HG03432 (cell line): ENCODE data around the gene FYN.
"Not testable (repeated sequence)": the region's sequence is repeated elsewhere in the genome, so short reads cannot be mapped to it uniquely, and the experiment has no call there.

Experiments used
- ATAC-seq: cut with Tn5 transposase; IDR thresholded peaks from one replicate; pipeline ENCODE4 v1.9.1; 2021; ENCODE audit warnings: mild to moderate bottlenecking, moderate library complexity; ENCODE audit not compliant: unreplicated experiment

Gene FYN

DNA sequence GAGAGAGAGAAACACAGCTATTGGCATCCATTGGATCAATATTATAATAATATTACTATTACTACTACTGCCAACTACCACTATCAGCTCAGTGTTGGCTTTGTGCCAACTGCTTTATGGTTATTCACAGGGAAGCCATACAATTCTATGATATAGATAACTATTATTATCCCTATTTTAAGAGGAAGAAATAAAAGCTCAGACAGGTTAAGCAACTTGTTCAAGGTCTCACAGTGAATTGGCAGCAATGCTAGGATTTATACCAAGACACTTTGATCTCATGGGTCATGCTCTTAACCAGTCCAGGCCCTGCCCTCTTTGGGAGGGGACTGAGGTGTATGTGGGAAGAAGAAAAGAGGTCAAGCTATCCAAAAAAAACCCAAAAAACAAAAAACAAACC is 185.6 kb downstream of the FYN start:
- ATAC-seq = no peak

DNA sequence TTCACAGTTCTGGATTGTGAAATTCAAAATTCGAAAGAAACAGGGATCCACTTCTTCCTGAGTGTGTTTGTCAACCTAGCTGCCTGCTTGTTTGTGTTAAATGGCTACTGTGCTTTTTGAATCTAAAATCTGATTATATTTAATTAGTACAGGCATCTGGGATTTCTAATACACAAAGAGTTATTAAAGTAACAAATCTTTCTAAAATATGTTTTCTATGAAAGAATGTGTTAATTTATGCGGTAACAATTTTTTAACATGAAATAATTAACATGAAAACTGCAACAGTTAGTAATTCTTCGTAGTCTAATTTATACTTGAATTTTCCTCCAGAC is 186.4 kb downstream of the FYN start:
- ATAC-seq = no peak

DNA sequence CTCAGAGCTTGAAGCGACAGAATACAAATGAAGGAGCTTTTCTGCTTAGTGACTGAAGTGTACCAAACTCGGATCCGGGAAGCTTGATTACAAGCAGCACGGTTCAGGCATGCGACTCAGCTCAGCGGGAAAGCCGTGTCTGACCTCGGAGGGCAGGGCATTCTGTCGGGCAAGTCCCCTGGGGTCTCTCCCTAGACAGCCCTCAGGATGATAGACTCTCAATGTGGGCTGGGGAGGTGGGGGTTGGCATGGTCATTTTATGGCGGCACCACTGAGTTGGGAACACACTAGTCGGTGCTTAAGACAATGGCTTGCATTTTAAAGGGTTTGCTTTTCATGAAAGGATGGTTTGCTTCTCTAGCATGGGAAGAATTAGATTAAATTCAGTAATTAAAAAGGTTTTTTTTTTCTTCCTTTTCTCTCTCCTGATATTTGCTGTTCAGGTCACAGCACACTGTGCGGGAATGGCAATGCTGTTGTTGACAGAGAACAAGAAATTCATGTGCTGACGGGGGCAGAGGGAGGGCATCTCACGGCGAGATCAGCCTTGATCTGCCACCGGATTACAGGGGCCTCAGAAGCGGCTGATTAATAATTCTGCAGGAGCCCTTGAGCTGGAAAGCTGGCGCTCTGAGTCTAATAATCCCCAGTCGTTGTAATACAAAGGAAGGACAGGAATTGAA is 186.9 kb downstream of the FYN start:
- no peak for ATAC-seq

DNA sequence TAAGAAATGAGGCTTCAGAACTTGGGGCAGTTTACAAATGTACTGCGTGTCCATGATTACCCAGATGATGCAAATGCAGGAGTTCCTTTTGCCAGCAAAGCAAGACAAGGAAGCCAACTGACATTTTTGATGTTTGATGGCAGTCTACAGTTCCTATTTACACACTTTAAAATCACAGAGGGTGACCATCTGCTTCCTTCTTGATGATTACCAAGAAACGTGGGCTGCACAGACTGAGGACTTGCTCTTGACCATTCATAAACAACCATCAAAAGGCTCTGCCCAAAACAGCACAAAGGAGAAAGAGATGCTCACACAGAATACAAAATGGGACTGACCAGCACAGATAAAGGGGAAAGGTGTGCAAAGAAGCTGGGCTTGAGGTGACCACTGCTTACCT is 187.7 kb downstream of the FYN start:
- no peak for ATAC-seq

DNA sequence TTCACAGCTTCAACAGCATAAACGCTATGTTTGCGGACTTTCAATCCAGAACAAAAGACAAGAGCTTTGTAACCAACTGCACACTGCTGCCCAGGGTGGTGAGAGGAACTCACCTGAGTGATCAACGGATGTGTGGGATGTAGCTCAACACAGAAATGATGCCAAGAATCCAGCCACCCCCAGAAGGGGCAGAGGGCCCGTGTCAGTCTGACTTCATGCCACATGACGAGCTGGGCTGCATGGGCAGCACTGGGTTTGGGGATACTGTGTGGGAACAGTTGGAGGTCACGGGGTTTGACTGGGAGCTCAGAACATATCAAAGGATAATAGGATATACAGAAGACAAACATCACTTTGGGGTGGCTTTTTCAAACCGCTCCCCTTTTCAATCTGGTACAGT is 188.2 kb downstream of the FYN start:
- ATAC-seq = no peak

DNA sequence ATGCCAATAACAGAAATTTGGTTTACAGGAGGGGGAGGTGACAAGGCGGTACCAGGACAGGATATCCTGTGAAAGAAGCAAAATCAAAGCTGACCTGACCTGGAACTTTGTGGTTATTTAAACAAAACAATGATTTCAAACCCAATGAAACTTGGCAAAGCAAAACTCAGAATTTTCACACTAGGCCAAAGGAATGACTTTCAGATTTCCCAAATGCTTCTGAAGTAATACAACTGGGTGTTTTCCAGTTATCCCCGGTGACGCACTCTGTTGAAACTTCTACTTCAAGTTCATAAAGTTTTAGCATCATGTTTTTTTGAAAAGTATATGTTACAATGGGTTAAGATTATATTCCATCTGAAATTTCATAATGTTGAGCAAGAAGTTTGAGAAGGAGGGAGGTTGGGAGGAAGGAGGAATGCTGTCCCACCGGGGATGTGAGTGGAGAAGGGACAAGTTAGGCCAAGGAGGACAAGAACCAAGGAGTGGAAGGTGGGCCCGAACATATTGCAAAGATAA is 189.4 kb downstream of the FYN start:
- ATAC-seq = no peak

DNA sequence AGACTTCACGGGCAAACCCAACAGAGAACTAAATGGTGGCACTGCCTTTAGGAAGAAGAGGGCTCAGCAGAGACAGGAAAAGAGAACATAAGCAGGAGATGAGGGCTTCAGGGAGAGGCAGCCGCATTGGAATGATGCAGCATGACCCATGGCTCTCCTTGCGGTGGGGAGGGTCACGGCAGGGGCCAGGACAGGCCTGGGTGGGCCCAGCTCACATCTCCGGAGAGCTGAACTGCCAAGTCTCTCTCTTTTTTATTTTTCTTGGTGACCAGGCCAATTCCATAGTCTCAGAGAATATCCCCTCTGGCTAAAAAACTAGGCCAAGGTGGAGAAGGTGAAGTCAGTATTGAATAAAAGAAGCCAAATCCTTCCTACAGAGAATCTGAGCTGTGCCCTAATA is 190.1 kb downstream of the FYN start:
- ATAC-seq = no peak

DNA sequence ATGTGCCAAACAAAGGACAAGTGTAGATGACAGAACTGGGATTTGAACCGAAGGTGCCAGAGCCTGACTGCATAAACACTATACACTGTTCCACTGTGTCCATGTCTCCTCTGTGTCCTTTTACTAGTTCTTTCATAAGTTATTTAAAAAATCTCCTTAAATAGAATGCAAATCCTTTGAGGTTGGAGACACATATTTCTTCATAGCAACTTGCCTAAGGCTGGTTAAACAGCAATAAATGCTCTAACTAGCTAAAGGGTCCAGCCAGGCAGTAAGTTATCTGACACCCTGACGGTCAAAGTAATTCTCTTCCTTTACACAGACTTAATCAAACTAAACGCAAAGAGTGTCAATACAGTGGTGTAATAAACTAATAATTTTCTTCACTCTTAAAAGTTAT is 191.4 kb downstream of the FYN start:
- no peak for ATAC-seq

DNA sequence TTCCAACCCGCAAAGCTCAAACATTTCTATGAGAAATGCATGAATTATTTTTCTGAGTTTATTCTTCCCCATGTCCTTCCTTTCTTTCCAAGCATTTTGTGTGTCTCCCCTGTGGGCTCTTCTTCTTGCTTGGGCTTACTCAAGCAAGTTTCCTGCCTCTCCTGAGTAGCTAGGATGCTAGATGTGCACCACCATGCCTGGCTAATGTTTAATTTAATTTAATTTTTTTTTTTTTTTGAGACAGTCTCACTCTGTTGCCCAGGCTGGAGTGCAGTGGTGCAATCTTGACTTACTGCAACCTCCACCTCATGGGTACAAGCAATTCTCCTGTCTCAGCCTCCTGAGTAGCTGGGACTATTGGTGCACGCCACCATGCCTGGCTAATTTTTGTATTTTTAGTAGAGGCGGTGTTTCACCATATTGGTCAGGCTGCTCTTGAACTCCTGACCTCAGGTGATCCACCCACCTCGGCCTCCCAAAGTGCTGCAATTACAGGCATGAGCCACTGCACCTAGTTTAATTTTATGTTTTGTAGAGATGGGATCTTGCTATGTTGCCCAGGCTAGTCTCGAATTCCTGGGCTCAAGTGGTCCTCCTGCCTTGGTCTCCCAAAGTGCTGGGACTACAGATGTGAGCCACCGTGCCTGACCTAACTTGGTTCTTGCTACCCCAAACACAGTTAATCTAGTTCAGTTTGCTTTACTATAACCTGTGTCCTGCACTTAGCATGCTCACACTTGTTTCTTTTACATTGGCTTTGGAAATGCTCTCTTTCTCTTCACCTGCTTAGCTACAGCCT is 192.2 kb downstream of the FYN start:
- ATAC-seq = not testable (repeated sequence)

DNA sequence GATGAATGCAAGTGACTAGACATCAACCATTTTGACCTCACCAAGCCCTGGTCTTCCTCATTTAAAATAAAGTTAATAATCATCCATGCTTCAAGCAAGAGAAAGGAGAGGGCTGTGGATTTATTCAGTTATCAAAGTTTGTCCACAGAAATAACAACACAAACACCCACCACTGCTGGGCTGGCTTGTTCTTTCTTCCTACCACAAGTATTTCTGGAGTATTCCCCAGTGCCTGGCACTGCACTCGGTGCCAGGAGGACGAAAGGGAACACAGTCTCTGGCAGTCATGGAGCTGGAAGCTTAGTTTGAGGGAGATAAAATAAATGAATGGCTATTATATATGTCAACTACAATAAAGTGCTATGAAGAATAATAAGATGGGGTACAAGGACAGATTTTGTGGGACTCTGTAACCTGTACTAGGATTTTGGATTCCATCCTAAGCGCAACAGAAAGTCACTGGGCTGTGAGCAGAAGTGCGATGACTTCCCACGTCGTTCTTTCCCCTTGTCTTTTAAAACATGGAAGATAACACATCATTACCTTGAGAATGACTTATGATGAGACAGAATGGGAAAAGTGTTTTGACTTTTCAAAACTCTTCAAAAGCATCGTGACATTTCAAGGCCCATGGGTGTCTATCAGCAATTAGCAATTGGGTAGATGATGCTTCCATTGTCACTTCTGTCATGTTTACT is 193.1 kb downstream of the FYN start:
- no peak for ATAC-seq

DNA sequence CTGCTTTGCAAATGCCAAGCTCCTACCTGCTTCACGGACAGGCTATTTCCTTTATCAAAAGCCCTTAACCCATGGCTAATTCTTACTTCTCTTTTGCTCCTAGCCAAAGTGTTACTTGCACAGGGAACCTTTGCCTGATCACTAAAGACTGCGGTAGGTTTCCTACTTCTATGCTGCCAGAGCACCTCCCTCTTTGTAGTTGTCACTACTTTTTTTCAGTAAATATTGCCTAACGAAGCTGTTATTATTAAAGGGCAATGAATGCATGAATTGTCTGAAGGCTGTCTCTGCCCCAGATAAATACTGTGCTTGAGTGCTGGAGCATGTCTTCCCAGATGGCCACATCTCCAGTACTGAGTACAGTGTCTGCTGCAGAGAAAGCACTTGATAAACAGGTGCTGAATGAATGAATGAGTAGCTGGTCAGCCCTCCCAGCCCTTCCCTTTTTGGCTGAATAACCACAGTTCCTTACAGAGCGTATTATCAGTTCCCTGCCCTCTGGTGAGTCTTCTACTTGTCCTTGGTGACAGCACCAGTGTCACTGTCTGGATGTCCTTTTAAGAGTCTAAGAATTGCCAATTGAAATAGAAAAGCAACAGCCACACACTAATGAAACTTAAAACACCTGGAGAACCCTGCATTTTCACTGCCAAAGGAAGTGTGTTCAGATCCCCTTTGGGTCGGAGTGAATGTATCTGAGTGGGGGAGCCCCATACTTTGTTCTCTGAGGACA is 194.0 kb downstream of the FYN start:
- no peak for ATAC-seq

DNA sequence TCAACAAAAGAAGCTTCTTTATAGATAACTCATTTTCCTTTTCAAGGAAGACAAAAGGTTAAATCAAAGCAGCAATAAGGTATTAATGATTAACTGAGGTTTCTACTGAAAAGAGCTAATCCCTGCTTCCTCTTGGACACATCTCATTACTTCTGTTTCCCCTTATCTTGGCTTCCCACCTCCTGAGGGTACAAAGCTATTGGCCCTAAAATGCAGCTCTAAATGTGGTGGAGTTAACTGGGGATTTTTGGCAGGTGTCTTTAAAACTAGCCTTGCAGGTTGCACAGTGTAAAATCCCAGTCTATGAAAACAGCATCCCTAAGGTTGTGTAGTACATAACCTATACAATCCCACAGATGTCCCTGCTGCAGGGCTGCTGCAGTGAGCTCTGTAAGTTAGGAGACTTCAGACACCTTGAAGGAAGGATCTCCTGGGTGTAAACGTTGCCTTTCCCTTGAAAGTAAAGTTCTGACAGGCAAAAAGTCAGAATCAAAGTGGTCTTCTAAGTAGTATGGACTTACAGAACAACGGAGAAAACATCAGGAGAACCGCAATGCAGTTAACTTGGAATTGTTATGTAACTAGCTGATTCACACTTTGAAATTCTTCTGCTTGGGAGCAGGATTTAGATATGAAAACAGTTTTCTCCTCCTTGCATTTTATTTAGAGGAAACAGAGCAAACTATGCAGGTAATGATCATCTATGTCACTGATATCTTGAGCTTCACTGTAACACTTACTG is 195.8 kb downstream of the FYN start:
- ATAC-seq = no peak

DNA sequence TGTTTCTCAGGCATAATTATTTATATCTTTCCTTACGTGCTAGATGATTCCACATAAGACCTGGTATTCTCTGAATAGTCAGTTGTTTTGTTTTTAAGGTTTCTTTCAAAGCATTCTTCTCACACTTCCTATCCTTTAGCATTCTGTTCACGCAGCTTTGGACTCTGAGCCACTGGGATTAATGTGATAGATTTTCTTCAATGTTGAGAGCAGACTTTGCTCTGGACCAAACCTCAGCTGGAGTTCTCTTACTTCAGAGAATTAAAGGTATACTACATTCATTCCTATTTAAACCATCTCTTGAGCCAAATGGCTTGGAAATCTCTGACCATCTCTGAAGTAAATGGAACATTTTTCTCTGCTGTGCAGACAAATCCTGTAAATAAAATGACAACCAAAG is 196.9 kb downstream of the FYN start:
- ATAC-seq = no peak

DNA sequence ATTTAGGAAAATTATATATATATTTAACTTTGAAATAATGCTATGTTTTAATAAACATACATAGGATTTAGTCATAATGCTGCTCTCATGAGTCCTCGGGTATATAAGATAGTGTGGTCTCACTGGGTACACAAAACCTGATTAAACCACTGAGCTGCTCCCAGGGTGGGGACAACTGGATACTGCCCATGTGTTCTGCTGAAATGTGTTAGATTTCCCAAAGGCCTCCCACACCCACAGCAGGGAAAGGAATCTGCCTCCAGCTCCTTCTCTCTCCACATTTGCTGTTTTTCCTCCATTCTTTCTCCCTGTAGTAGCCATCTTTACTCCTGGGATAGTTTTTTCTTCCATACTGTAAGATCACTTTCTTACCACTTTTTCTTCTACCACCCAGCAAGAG is 198.4 kb downstream of the FYN start:
- no peak for ATAC-seq

DNA sequence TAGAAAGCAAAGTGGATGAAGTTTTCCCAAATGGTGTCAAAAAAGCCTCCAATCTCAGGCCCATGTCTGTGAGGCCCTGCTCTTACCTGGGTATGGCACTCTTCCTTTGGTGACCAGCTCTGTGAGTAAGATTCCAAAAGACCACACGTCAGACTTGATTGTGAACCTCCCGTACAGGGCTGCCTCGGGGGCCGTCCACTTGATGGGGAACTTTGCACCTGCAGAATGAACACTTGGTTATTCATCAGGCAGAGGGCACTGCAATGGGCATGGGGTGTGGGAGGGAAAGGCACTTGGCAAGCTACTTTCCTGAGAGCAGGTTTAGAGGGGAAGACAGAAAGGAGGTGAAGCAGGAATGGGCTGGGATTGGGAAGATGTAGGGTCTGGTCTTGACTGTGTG is 198.8 kb downstream of the FYN start:
- no peak for ATAC-seq

DNA sequence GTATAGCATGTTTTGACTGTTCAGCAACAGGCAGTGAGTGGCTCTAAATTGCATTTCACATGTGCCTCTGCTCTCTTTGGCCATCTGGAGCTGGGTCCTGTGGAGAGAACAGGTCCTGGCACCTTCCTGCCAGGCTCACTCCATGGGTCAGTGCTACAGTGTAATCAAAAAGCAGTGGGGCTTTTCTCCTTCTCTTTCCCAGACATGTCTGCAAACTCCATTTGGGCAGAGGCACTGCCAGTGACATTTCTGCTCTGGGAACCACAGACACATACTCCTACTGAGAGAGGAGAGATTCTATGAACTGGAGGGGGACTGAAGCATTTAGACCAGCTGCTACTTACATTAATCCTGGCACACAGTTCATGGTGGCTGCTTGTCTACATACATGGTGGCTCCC is 199.3 kb downstream of the FYN start:
- no peak for ATAC-seq

DNA sequence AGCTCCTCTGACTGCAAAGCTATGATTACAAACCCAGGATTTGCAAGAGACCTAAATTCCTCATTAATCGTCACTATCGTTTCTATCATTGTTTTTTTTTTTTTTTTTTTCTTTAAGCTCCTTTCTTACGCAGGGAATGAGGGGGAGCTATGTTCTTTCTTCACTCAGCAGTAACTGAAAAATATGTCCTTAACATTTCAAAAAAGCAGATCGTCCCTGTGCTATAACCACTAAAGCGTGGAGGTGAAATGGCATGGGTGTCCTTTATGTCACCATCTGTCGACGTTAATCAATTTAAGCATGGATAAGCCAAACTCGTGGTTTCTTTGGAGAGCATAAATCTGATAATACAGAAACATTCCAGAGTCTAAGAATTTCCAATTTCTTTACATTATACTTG is 199.7 kb downstream of the FYN start:
- ATAC-seq = no peak

DNA sequence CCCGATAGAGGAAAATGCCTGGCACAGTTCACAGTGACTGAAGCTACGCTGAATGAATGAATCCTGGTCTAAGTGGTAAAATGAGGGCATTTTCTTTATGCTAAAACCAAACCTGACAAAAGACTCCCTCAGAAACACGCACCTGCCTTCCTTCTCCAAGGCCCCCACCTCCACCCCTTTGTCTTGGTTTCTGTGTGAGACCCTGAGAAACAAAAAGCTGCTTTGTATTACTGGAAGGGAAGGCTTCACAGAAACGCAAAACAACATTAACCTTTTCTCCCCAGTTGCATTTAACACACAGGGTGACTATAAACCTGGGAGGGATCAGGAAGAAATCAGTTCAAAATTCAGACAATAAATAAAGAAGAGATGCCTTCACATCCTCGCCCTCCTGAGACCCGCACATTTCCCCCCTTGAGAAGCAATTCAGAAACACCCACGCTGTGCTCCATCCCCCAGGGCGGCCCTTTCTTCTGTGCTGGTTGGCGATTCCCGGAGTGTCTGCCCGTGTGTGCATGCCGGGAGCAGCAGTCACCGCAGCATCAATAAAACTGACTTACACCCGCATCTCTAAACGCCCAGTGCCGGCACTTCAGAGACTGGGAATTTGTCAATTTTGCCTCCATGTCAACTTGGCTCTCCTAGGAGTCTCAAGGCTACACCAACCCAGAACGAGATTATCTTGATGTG is 200.3 kb downstream of the FYN start:
- no peak for ATAC-seq

DNA sequence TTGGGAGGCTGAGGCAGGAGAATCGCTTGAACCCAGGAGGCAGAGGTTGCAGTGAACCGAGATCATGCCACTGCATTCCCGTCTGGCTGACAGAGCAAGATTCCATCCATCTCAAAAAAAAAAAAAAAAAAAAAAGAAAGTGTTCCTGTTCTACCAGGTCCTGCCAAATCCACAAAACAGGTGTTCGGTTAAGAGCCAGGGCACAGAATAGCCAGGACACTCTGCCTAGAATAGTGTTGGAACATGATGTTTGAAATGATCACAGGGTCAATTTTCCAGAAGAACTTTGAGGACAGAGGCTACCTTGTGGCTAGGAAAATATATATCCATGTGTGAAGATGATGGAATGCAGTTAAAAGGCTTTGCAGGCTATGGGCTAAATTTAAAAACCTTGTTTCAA is 203.9 kb downstream of the FYN start:
- ATAC-seq = no peak

DNA sequence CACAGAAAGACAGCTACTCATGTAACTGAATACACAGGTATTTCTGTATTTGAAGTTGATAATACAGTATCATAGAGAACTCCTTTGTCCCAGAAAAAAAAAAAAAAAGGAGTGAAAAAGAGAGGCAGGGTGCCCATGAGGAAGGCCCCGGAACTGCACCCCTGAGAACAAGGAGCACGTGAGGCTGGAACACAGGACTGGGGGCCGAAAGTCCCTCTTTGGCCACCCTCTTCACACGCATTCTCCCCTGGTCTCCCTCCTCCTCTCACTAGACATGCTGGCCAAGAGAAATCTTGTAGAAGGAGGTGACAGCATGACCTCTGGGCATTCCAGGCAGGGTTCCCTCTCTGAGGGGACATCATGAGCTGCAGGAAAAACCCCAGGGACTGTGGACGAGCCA is 204.8 kb downstream of the FYN start:
- no peak for ATAC-seq
